H1 (cell line): Measurements from ENCODE around the gene FAM114A2. TPM values are rescaled to one million over a fixed set of nuclear protein-coding genes. Genes with fewer than 3 reads are reported as not detected.

Experiments used
- CTCF ChIA-PET: fragments of 300-600 bp; sonication (Branson Sonifier 250); formaldehyde crosslinking; loops from one replicate; lab custom pipeline; 2021; ENCODE audit not compliant: partially characterized antibody; lab: Charles Lee
- POLR2A ChIA-PET: fragments of 300-600 bp; sonication (Branson Sonifier 250); formaldehyde crosslinking; loops from one replicate; lab custom pipeline; 2021; ENCODE audit warnings: inconsistent platforms; ENCODE audit not compliant: partially characterized antibody; lab: Charles Lee
- DNase-seq, 2 experiments: peaks; one replicate each; pipeline versions ENCODE4 v3.0.0 to v3.0.0-alpha.2; 2010 to 2022; ENCODE audit warnings: low spot score in 2 of 2, low read depth in 1 of 2, mixed read lengths in 1 of 2
- FAIRE-seq: peaks from 2 replicates; lab custom pipeline; 2011; peaks lifted over from hg19 to GRCh38; lab: Jason Lieb, UNC
- H2AFZ ChIP-seq: 2 replicates; pipeline ENCODE4 v1.8.1; 2012; ENCODE audit warnings: low read length, inconsistent platforms
- H2AK5ac ChIP-seq: 2 replicates; pipeline ENCODE4 v1.6.1; 2013; ENCODE audit warnings: low read depth, low read length
- H2BK120ac ChIP-seq: replicated peaks from 2 replicates; pipeline ENCODE3; 2013; ENCODE audit warnings: low read depth, low read length, inconsistent platforms
- H2BK12ac ChIP-seq: 2 replicates; pipeline ENCODE4 v1.6.1; 2013; ENCODE audit warnings: low read depth, low read length
- H2BK15ac ChIP-seq: 2 replicates; pipeline ENCODE4 v1.6.1; 2013; ENCODE audit warnings: low read length
- H2BK20ac ChIP-seq: 2 replicates; pipeline ENCODE4 v1.6.1; 2013; ENCODE audit warnings: low read length
- H2BK5ac ChIP-seq: 2 replicates; pipeline ENCODE4 v1.6.1; 2013; ENCODE audit warnings: low read depth, low read length
- H3K14ac ChIP-seq: 2 replicates; pipeline ENCODE4 v1.6.1; 2013; ENCODE audit warnings: inconsistent platforms; ENCODE audit not compliant: insufficient read length
- H3K18ac ChIP-seq: 2 replicates; pipeline ENCODE4 v1.6.1; 2013; ENCODE audit warnings: low read length; ENCODE audit errors: extremely low read depth
- H3K23ac ChIP-seq: 2 replicates; pipeline ENCODE4 v1.6.1; 2013; ENCODE audit warnings: inconsistent platforms; ENCODE audit not compliant: insufficient read length
- H3K23me2 ChIP-seq: 2 replicates; pipeline ENCODE4 v1.6.1; 2013; ENCODE audit warnings: low read depth, low read length
- H3K27ac ChIP-seq: 2 replicates; pipeline ENCODE4 v1.6.1; 2011; ENCODE audit warnings: low read depth, low read length, inconsistent platforms
- H3K27me3 ChIP-seq, 4 experiments: replicated peaks in 1 of 4; 1 replicate in 1 of 4; 2 replicates in 3 of 4; pipeline versions ENCODE4 v1.6.1 to v1.8.1; 2011 to 2013; ENCODE audit warnings: low read length in 3 of 4, mild to moderate bottlenecking in 3 of 4, inconsistent platforms in 2 of 4, mixed read lengths in 2 of 4, moderate library complexity in 1 of 4; ENCODE audit not compliant: control insufficient read depth in 3 of 4, insufficient read depth in 3 of 4; ENCODE audit errors: extremely low read depth in 1 of 4
- H3K36me3 ChIP-seq, 4 experiments: 2 replicates each; pipeline versions ENCODE4 v1.6.1 to v1.8.1; 2011 to 2013; ENCODE audit warnings: mild to moderate bottlenecking in 4 of 4, low read length in 3 of 4, moderate library complexity in 2 of 4, control low read depth in 1 of 4, inconsistent platforms in 1 of 4; ENCODE audit not compliant: insufficient read depth in 4 of 4, control insufficient read depth in 2 of 4
- H3K4ac ChIP-seq: replicated peaks from 2 replicates; pipeline ENCODE3; 2013; ENCODE audit warnings: low read length, low read depth, mixed read lengths, inconsistent platforms; ENCODE audit not compliant: insufficient read length
- H3K4me1 ChIP-seq, 4 experiments: replicated peaks in 1 of 4; 1 replicate in 1 of 4; 2 replicates in 3 of 4; pipeline versions ENCODE4 v1.6.1 to v1.8.1; 2011 to 2013; ENCODE audit warnings: low read length in 3 of 4, inconsistent platforms in 2 of 4, mixed read lengths in 1 of 4; ENCODE audit not compliant: insufficient read depth in 4 of 4, control insufficient read depth in 3 of 4
- H3K4me2 ChIP-seq, 2 experiments: 2 replicates each; pipeline versions ENCODE4 v1.6.1 to v1.8.1; 2011 to 2013; ENCODE audit warnings: low read depth in 2 of 2, low read length in 2 of 2, control low read depth in 1 of 2, inconsistent platforms in 1 of 2, mild to moderate bottlenecking in 1 of 2; ENCODE audit not compliant: insufficient read depth in 1 of 2
- H3K4me3 ChIP-seq, 4 experiments: fragments of 200-600, 300-600 bp in 1 of 4; sonication (generic), shearing (Covaris generic), sonication (Bioruptor Twin) in 1 of 4; 2 replicates each; pipeline versions ENCODE4 v1.5.1 to v1.8.1; 2011 to 2016; ENCODE audit warnings: low read length in 4 of 4, low read depth in 3 of 4, control low read depth in 2 of 4, inconsistent platforms in 2 of 4, mild to moderate bottlenecking in 2 of 4, mixed read lengths in 1 of 4, moderate library complexity in 1 of 4; ENCODE audit not compliant: insufficient read depth in 2 of 4; ENCODE audit errors: extremely low read depth in 1 of 4
- H3K56ac ChIP-seq: replicated peaks from 2 replicates; pipeline ENCODE3; 2013; ENCODE audit warnings: low read depth, mild to moderate bottlenecking, mixed read lengths, low read length, inconsistent platforms; ENCODE audit not compliant: insufficient read length
- H3K79me1 ChIP-seq: 2 replicates; pipeline ENCODE4 v1.6.1; 2013; ENCODE audit warnings: low read depth, low read length, control low read depth
- H3K79me2 ChIP-seq, 2 experiments: 2 replicates each; pipeline versions ENCODE4 v1.6.1 to v1.8.1; 2012 to 2013; ENCODE audit warnings: low read length in 2 of 2, mild to moderate bottlenecking in 2 of 2, inconsistent platforms in 1 of 2; ENCODE audit not compliant: insufficient read depth in 2 of 2, control insufficient read depth in 1 of 2
- H3K9ac ChIP-seq, 4 experiments: replicated peaks in 1 of 4; 1 replicate in 1 of 4; 2 replicates in 3 of 4; pipeline versions ENCODE4 v1.6.1 to v1.8.1; 2011 to 2013; ENCODE audit warnings: low read depth in 3 of 4, low read length in 3 of 4, control low read depth in 2 of 4, mild to moderate bottlenecking in 2 of 4, moderate library complexity in 2 of 4, inconsistent platforms in 1 of 4; ENCODE audit errors: extremely low read depth in 1 of 4
- H3K9me3 ChIP-seq, 2 experiments: 2 replicates each; pipeline versions ENCODE4 v1.6.1 to v1.8.1; 2012 to 2013; ENCODE audit warnings: mild to moderate bottlenecking in 2 of 2, moderate library complexity in 2 of 2, control low read depth in 1 of 2, inconsistent platforms in 1 of 2, low read depth in 1 of 2, low read length in 1 of 2, mixed read lengths in 1 of 2; ENCODE audit not compliant: insufficient read depth in 2 of 2
- H4K20me1 ChIP-seq, 2 experiments: replicated peaks in 1 of 2; 2 replicates each; pipeline versions ENCODE3 to v1.8.1; 2011 to 2013; ENCODE audit warnings: inconsistent platforms in 2 of 2, low read length in 2 of 2, mild to moderate bottlenecking in 1 of 2; ENCODE audit not compliant: insufficient read depth in 2 of 2, control insufficient read depth in 1 of 2
- H4K5ac ChIP-seq: 2 replicates; pipeline ENCODE4 v1.6.1; 2013; ENCODE audit warnings: low read length, low read depth, mixed read lengths, inconsistent platforms; ENCODE audit not compliant: insufficient read length
- H4K8ac ChIP-seq: 2 replicates; pipeline ENCODE4 v1.8.0; 2013; ENCODE audit warnings: mild to moderate bottlenecking, moderate library complexity, low read length, inconsistent platforms; ENCODE audit not compliant: insufficient read depth; ENCODE audit errors: extremely low read depth
- H4K91ac ChIP-seq: replicated peaks from 2 replicates; pipeline ENCODE3; 2013; ENCODE audit warnings: low read length, mixed read lengths, inconsistent platforms; ENCODE audit not compliant: insufficient read length
- CBX8 ChIP-seq: fragments of 300-800, 300-1000 bp; sonication (generic); IDR thresholded peaks from 2 replicates; pipeline ENCODE4 v1.7.1; 2016; ENCODE audit warnings: low read depth, low read length, borderline replicate concordance
- GABPA ChIP-seq: IDR thresholded peaks from 2 replicates; pipeline ENCODE4 v1.6.1; 2011; ENCODE audit warnings: mild to moderate bottlenecking, low read length, moderate library complexity, borderline replicate concordance; ENCODE audit not compliant: insufficient read depth
- RFX5 ChIP-seq: IDR thresholded peaks from 2 replicates; pipeline ENCODE4 v1.6.1; 2011; ENCODE audit warnings: low read depth, low read length, improper control_type of control experiment, borderline replicate concordance
- TCF12 ChIP-seq: IDR thresholded peaks from 2 replicates; pipeline ENCODE4 v1.6.1; 2011; ENCODE audit warnings: low read depth, mild to moderate bottlenecking, low read length
- polyA plus RNA-seq, 7 experiments: library from polyadenylated mRNA; depleted of rRNA in 3 of 7; stranded (reverse) in 5 of 7; unstranded in 2 of 7; fragments of >200 nt in 5 of 7; fragments of 200-250 nt in 2 of 7; gene quantifications; 1 replicate in 5 of 7; 2 replicates in 1 of 7; 4 replicates in 1 of 7; pipeline versions ENCODE4 v1.2.1 to v1.2.3, GENCODE V29; 2011 to 2013; ENCODE audit warnings: missing spikeins in 2 of 7, mixed read lengths in 2 of 7
- total RNA-seq: library from RNA; stranded (reverse); fragmentation: NEBNext Ultra II Directional; extraction: Animal tissue kit (Norgen Biotek cat#: 25700); gene quantifications from 2 replicates; pipeline ENCODE4 v1.2.1, GENCODE V29; 2021

The FAM114A2 gene
- total and polyA plus RNA-seq, 2 of the 8 experiments (the other 6 are each of a cell fraction or from before 2014, with no cell fraction given) = 3.8 to 9.2 TPM

GRCh38 chr5:153974813-153975163 lies 63.9 kb downstream of the FAM114A2 start:
- Histone ChIP-seq H3K36me3 (no peaks in the 10 kb centered on the region), H4K20me1 (no peaks in the 10 kb centered on the region), H2BK20ac (no peak overlapping the region), H4K5ac (no peak overlapping the region), H2BK12ac (no peak overlapping the region), H3K27ac (no peak overlapping the region), H3K14ac (no peak overlapping the region), H3K4ac (no peak overlapping the region), H3K79me1 (no peaks in the 10 kb centered on the region), H3K4me2 (no peak overlapping the region), H3K18ac (no peak overlapping the region), H2BK120ac (no peak overlapping the region), H3K27me3 (peaks cover 0 to 2% (median 0%) of the 10 kb centered on the region in 4 experiments; a peak in 1 of 7 replicates), H3K4me3 (no peak overlapping the region), H2AFZ (no peak overlapping the region), H3K4me1 (no peaks in the 10 kb centered on the region), H2BK5ac (no peak overlapping the region), H3K23me2 (peaks cover 2% of the 10 kb centered on the region; the same call in 1 of the 2 replicates), H2BK15ac (no peak overlapping the region), H3K56ac (no peak overlapping the region), H3K23ac (no peak overlapping the region), H3K9ac (no peak overlapping the region), H4K91ac (no peak overlapping the region), H4K8ac (no peak overlapping the region), H3K79me2 (no peaks in the 10 kb centered on the region), H2AK5ac (no peak overlapping the region), H3K9me3 (no peaks in the 10 kb centered on the region)
- POLR2A ChIA-PET = no interaction called here
- CTCF ChIA-PET = interaction anchor here (0.7 to 4.4 kb wide), 41 partner anchors 9 to 665 kb away, joined by 3 to 41 read pairs (median 4); no protein-coding TSS in a partner anchor
- no peak for FAIRE-seq
- TF ChIP-seq RFX5 (no peak), CBX8 (no peak), TCF12 (no peak), GABPA (no peak)
- DNase-seq = no peak
